DMS53 treated with DMSO at 0.1 percent for 48 hours (cell line): Measurements from ENCODE around the gene NRF1.
A peak's percentile ranks its signal among the peaks of the same experiment; 100 is the strongest.
"Not testable (repeated sequence)": the region's sequence is repeated elsewhere in the genome, so short reads cannot be mapped to it uniquely, and the experiment has no call there.

Experiments
- DNase-seq: peaks from one replicate; lab custom pipeline; 2025; ENCODE audit not compliant: unreplicated experiment; lab: John Stamatoyannopoulos, UW

The NRF1 gene

GRCh38 chr7:129611246-129612111 is at the start of gene NRF1:
TSS of gene NRF1 (plus strand) at chr7:129611720. CDS start at chr7:129657352, 45,632 bp downstream.
- peak; percentile 84 for DNase-seq

GRCh38 chr7:129566323-129566722 is 45.2 kb upstream of the NRF1 start:
- not testable (repeated sequence) for DNase-seq

GRCh38 chr7:129567377-129567776 is 44.1 kb upstream of the NRF1 start:
- DNase-seq = no peak

GRCh38 chr7:129568240-129568639 is 43.3 kb upstream of the NRF1 start:
- DNase-seq = no peak

- DNase-seq = no peak
Observed at GRCh38 chr7:129569326-129569725, 42.2 kb upstream of the NRF1 start.

- DNase-seq = no peak
Observed at GRCh38 chr7:129569811-129570215, 41.7 kb upstream of the NRF1 start.

- no peak for DNase-seq
Observed at GRCh38 chr7:129571201-129571600, 40.3 kb upstream of the NRF1 start.

- no peak for DNase-seq
Observed at GRCh38 chr7:129572205-129572604, 39.3 kb upstream of the NRF1 start.

- DNase-seq = no peak
Observed at GRCh38 chr7:129574487-129574886, 37.0 kb upstream of the NRF1 start.

GRCh38 chr7:129575699-129576098 is 35.8 kb upstream of the NRF1 start:
- no peak for DNase-seq

GRCh38 chr7:129576138-129576537 is 35.4 kb upstream of the NRF1 start:
- no peak for DNase-seq

GRCh38 chr7:129578829-129579228 is 32.7 kb upstream of the NRF1 start:
- DNase-seq = no peak

- peak; percentile 40 for DNase-seq
Observed at GRCh38 chr7:129586179-129586578, 25.3 kb upstream of the NRF1 start.

- DNase-seq = no peak
Observed at GRCh38 chr7:129588268-129588667, 23.3 kb upstream of the NRF1 start.

- no peak for DNase-seq
Observed at GRCh38 chr7:129591868-129592267, 19.7 kb upstream of the NRF1 start.

GRCh38 chr7:129596386-129596785 is 15.1 kb upstream of the NRF1 start:
- not testable (repeated sequence) for DNase-seq

- no peak for DNase-seq
Observed at GRCh38 chr7:129597672-129598071, 13.8 kb upstream of the NRF1 start.

- no peak for DNase-seq
Observed at GRCh38 chr7:129599174-129599573, 12.3 kb upstream of the NRF1 start.

- not testable (repeated sequence) for DNase-seq
Observed at GRCh38 chr7:129603594-129603993, 7.9 kb upstream of the NRF1 start.

GRCh38 chr7:129604021-129604420 is 7.5 kb upstream of the NRF1 start:
- not testable (repeated sequence) for DNase-seq

GRCh38 chr7:129604713-129605437 is 6.6 kb upstream of the NRF1 start:
- DNase-seq = no peak

- no peak for DNase-seq
Observed at GRCh38 chr7:129605960-129606614, 5.4 kb upstream of the NRF1 start.
